Ishikawa (cell line): ENCODE results near the gene PELI2.

Source experiments
- CEBPB ChIP-seq: IDR thresholded peaks from 2 replicates; pipeline ENCODE4 v1.6.1; 2012
- CREB1 ChIP-seq: IDR thresholded peaks from 2 replicates; pipeline ENCODE4 v1.6.1; 2012; ENCODE audit warnings: low read depth
- EP300 ChIP-seq: IDR thresholded peaks from 2 replicates; pipeline ENCODE4 v1.6.1; 2012; ENCODE audit warnings: borderline replicate concordance
- ZBTB7A ChIP-seq: IDR thresholded peaks from 2 replicates; pipeline ENCODE4 v1.6.1; 2012; ENCODE audit warnings: low read depth

GRCh38 chr14:56235388-56235787, 117.2 kb downstream of the PELI2 start:
- no peak for TF ChIP-seq EP300
- no peak for TF ChIP-seq CEBPB
- TF ChIP-seq CREB1: no peak
- TF ChIP-seq ZBTB7A: no peak
